Measurements from ENCODE around the gene ETV3L.
A peak's percentile ranks its signal among the peaks of the same experiment; 100 is the strongest.

The ETV3L gene

DNA sequence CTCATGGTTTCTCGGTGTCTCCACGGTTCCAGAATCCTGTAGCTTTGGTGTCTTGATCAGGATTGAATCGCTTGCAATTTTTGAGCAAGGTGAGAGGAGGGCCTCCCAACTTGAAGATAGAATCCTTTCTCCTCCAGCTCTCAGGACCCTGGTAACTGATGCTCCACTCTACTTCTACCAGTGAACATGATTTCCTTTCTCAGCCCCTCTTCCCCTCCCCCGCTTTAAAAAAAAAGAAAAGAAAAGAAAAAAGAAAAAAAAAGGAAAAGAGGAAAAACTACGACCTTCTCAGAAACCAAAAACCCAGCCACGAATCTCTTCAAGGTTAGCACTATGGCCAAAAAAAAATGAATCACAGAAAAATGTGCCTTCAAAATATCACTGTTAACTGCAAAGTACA is 55.3 kb downstream of the ETV3L start:
- POLR2A ChIA-PET: no interaction called here
- peaks cover 20% of the 10 kb centered on the region for H3K4me1 ChIP-seq (ENCODE audit: control insufficient read depth, insufficient read depth, low read length)
- H3K4me3 ChIP-seq (ENCODE audit: low read depth, low read length): peak overlapping the region; percentile 69
- CTCF ChIA-PET: interaction anchor here (0.6 to 1.7 kb wide), 6 partner anchors 13 to 154 kb away, joined by 3 to 6 read pairs (median 4); no protein-coding TSS in a partner anchor
- H3K27ac ChIP-seq (ENCODE audit: extremely low read depth, low read depth, low read length): no peak overlapping the region
- H3K36me3 ChIP-seq (ENCODE audit: control insufficient read depth in 2 of 2, insufficient read depth in 1 of 2, low read length in 2 of 2): no peaks in the 10 kb centered on the region
- TF ChIP-seq ZNF391 (tag by site-specific recombination; IDR thresholded peaks at IDR 0.05; ENCODE audit: borderline replicate concordance, low read depth) (0 out of 2 replicates have a peak, but pooled peaks have one; percentile 23), ZNF366 (tag by site-specific recombination; conservative IDR thresholded peaks at IDR 0.05) (peak; percentile 36; the same call in 1 of the 2 replicates), ZNF664 (tag by site-specific recombination; IDR thresholded peaks at IDR 0.05) (no peak), ZNF843 (tag by site-specific recombination; IDR thresholded peaks at IDR 0.05) (no peak), ZNF677 (tag by site-specific recombination; IDR thresholded peaks at IDR 0.05) (no peak), SP2 (tag by site-specific recombination; IDR thresholded peaks at IDR 0.05) (no peak), ZNF660 (tag by site-specific recombination; IDR thresholded peaks at IDR 0.05) (peak; percentile 99), ZNF169 (tag by site-specific recombination; IDR thresholded peaks at IDR 0.05) (no peak), ZNF433 (tag by site-specific recombination; IDR thresholded peaks at IDR 0.05; ENCODE audit: low read depth) (no peak), ZNF19 (tag by site-specific recombination; IDR thresholded peaks at IDR 0.05; ENCODE audit: low read depth) (no peak), PRDM1 (tag by site-specific recombination; IDR thresholded peaks at IDR 0.05) (peak; percentile 80), ZNF302 (tag by site-specific recombination; IDR thresholded peaks at IDR 0.05; ENCODE audit: low read depth) (no peak), ZNF211 (tag by site-specific recombination; IDR thresholded peaks at IDR 0.05; ENCODE audit: low read depth) (no peak), ZNF341 (tag by site-specific recombination; IDR thresholded peaks at IDR 0.05; ENCODE audit: low read depth) (no peak), ZXDB (tag by site-specific recombination; IDR thresholded peaks at IDR 0.05) (no peak)
- TF ChIP-seq, protein P1, sequence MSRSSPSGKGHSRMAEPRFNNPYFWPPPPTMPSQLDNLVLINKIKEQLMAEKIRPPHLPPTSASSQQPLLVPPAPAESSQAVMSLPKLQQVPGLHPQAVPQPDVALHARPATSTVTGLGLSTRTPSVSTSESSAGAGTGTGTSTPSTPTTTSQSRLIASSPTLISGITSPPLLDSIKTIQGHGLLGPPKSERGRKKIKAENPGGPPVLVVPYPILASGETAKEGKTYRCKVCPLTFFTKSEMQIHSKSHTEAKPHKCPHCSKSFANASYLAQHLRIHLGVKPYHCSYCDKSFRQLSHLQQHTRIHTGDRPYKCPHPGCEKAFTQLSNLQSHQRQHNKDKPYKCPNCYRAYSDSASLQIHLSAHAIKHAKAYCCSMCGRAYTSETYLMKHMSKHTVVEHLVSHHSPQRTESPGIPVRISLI (tag by site-specific recombination; IDR thresholded peaks at IDR 0.05): peak; percentile 29; the same call in 1 of the 2 replicates
- TF ChIP-seq, protein P2, sequence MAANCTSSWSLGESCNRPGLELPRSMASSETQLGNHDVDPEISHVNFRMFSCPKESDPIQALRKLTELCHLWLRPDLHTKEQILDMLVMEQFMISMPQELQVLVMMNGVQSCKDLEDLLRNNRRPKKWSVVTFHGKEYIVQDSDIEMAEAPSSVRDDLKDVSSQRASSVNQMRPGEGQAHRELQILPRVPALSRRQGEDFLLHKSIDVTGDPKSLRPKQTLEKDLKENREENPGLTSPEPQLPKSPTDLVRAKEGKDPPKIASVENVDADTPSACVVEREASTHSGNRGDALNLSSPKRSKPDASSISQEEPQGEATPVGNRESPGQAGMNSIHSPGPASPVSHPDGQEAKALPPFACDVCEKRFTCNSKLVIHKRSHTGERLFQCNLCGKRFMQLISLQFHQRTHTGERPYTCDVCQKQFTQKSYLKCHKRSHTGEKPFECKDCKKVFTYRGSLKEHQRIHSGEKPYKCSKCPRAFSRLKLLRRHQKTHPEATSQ (tag by site-specific recombination; IDR thresholded peaks at IDR 0.05): no peak
- TF ChIP-seq, protein P3, sequence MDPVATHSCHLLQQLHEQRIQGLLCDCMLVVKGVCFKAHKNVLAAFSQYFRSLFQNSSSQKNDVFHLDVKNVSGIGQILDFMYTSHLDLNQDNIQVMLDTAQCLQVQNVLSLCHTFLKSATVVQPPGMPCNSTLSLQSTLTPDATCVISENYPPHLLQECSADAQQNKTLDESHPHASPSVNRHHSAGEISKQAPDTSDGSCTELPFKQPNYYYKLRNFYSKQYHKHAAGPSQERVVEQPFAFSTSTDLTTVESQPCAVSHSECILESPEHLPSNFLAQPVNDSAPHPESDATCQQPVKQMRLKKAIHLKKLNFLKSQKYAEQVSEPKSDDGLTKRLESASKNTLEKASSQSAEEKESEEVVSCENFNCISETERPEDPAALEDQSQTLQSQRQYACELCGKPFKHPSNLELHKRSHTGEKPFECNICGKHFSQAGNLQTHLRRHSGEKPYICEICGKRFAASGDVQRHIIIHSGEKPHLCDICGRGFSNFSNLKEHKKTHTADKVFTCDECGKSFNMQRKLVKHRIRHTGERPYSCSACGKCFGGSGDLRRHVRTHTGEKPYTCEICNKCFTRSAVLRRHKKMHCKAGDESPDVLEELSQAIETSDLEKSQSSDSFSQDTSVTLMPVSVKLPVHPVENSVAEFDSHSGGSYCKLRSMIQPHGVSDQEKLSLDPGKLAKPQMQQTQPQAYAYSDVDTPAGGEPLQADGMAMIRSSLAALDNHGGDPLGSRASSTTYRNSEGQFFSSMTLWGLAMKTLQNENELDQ (tag by site-specific recombination; IDR thresholded peaks at IDR 0.05; ENCODE audit: low read depth): no peak
- TF ChIP-seq, protein P4, sequence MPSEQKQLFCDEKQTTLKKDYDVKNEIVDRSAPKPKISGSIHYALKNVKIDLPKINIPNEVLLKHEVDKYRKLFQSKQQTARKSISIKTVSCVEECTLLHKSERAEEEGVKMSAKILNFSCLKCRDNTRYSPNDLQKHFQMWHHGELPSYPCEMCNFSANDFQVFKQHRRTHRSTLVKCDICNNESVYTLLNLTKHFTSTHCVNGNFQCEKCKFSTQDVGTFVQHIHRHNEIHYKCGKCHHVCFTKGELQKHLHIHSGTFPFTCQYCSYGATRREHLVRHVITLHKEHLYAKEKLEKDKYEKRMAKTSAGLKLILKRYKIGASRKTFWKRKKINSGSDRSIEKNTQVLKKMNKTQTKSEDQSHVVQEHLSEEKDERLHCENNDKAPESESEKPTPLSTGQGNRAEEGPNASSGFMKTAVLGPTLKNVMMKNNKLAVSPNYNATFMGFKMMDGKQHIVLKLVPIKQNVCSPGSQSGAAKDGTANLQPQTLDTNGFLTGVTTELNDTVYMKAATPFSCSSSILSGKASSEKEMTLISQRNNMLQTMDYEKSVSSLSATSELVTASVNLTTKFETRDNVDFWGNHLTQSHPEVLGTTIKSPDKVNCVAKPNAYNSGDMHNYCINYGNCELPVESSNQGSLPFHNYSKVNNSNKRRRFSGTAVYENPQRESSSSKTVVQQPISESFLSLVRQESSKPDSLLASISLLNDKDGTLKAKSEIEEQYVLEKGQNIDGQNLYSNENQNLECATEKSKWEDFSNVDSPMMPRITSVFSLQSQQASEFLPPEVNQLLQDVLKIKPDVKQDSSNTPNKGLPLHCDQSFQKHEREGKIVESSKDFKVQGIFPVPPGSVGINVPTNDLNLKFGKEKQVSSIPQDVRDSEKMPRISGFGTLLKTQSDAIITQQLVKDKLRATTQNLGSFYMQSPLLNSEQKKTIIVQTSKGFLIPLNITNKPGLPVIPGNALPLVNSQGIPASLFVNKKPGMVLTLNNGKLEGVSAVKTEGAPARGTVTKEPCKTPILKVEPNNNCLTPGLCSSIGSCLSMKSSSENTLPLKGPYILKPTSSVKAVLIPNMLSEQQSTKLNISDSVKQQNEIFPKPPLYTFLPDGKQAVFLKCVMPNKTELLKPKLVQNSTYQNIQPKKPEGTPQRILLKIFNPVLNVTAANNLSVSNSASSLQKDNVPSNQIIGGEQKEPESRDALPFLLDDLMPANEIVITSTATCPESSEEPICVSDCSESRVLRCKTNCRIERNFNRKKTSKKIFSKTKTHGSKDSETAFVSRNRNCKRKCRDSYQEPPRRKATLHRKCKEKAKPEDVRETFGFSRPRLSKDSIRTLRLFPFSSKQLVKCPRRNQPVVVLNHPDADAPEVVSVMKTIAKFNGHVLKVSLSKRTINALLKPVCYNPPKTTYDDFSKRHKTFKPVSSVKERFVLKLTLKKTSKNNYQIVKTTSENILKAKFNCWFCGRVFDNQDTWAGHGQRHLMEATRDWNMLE (tag by site-specific recombination; conservative IDR thresholded peaks at IDR 0.05; ENCODE audit: low read depth): no peak
- TF ChIP-seq, protein P5, sequence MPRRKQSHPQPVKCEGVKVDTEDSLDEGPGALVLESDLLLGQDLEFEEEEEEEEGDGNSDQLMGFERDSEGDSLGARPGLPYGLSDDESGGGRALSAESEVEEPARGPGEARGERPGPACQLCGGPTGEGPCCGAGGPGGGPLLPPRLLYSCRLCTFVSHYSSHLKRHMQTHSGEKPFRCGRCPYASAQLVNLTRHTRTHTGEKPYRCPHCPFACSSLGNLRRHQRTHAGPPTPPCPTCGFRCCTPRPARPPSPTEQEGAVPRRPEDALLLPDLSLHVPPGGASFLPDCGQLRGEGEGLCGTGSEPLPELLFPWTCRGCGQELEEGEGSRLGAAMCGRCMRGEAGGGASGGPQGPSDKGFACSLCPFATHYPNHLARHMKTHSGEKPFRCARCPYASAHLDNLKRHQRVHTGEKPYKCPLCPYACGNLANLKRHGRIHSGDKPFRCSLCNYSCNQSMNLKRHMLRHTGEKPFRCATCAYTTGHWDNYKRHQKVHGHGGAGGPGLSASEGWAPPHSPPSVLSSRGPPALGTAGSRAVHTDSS (tag by site-specific recombination; IDR thresholded peaks at IDR 0.05): no peak
- TF ChIP-seq, protein P6, sequence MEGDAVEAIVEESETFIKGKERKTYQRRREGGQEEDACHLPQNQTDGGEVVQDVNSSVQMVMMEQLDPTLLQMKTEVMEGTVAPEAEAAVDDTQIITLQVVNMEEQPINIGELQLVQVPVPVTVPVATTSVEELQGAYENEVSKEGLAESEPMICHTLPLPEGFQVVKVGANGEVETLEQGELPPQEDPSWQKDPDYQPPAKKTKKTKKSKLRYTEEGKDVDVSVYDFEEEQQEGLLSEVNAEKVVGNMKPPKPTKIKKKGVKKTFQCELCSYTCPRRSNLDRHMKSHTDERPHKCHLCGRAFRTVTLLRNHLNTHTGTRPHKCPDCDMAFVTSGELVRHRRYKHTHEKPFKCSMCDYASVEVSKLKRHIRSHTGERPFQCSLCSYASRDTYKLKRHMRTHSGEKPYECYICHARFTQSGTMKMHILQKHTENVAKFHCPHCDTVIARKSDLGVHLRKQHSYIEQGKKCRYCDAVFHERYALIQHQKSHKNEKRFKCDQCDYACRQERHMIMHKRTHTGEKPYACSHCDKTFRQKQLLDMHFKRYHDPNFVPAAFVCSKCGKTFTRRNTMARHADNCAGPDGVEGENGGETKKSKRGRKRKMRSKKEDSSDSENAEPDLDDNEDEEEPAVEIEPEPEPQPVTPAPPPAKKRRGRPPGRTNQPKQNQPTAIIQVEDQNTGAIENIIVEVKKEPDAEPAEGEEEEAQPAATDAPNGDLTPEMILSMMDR (tag by site-specific recombination; IDR thresholded peaks at IDR 0.05): no peak
- no peaks in the 10 kb centered on the region for H3K9me3 ChIP-seq (ENCODE audit: control insufficient read depth, insufficient read depth, low read depth, low read length)

Data from HEK293 (cell line).